B cell (primary cell): ENCODE measurements around the gene DPP4. TPM values are rescaled to one million over a fixed set of nuclear protein-coding genes. Genes with fewer than 3 reads are reported as not detected.

ENCODE experiments used
- ATAC-seq: fragments of 200-7000 bp; cut with Tn5 transposase; one replicate; pipeline ENCODE4 v1.10.0; 2021; ENCODE audit warnings: low read depth, mild to moderate bottlenecking, moderate number of reproducible peaks, moderate library complexity
- CTCF ChIA-PET: fragments of 350-600 bp; sonication (Branson Sonifier 250); formaldehyde crosslinking; loops from one replicate; lab custom pipeline; 2021; ENCODE audit warnings: antibody characterized with exemption, inconsistent platforms; lab: Charles Lee
- POLR2A ChIA-PET: fragments of 350-600 bp; sonication (Branson Sonifier 250); formaldehyde crosslinking; loops from one replicate; lab custom pipeline; 2021; ENCODE audit warnings: antibody characterized with exemption; lab: Charles Lee
- DNase-seq: peaks from one replicate; pipeline ENCODE4 v3.0.0; 2013
- H2AFZ ChIP-seq: 2 replicates; pipeline ENCODE4 v1.6.1; 2012; ENCODE audit warnings: mild to moderate bottlenecking, low read depth, low read length; ENCODE audit not compliant: insufficient read depth, poor library complexity, severe bottlenecking
- H3K27ac ChIP-seq, 2 donors: 1 replicate in 1 of 2; 2 replicates in 1 of 2; pipeline ENCODE4 v1.5.1; 2012 to 2013; ENCODE audit warnings: low read length in 2 of 2, mild to moderate bottlenecking in 2 of 2, moderate library complexity in 1 of 2
- H3K27me3 ChIP-seq, 4 experiments: fragments of 200-600 bp in 1 of 4; sonication (generic) in 1 of 4; replicated peaks in 1 of 4; 1 replicate in 2 of 4; 2 replicates in 2 of 4; pipeline versions ENCODE4 v1.6.1 to v1.7.0; 2013 to 2016; ENCODE audit warnings: low read length in 3 of 4, mild to moderate bottlenecking in 2 of 4, mixed read lengths in 1 of 4, moderate library complexity in 1 of 4; ENCODE audit not compliant: insufficient read depth in 4 of 4, control insufficient read depth in 3 of 4; ENCODE audit errors: control extremely low read depth in 1 of 4
- H3K36me3 ChIP-seq, 2 experiments: replicated peaks in 1 of 2; 1 replicate in 1 of 2; 2 replicates in 1 of 2; pipeline versions ENCODE4 v1.6.1 to v1.7.1; 2013; ENCODE audit warnings: low read length in 1 of 2; ENCODE audit not compliant: insufficient read depth in 2 of 2, control insufficient read depth in 1 of 2; ENCODE audit errors: control extremely low read depth in 1 of 2, extremely low read depth in 1 of 2
- H3K4me1 ChIP-seq, 2 donors: fragments of 200-600 bp in 1 of 2; sonication (generic) in 1 of 2; 1 replicate in 1 of 2; 2 replicates in 1 of 2; pipeline versions ENCODE4 v1.5.1 to v1.6.1; 2013 to 2017; ENCODE audit warnings: low read length in 2 of 2; ENCODE audit not compliant: control insufficient read depth in 2 of 2, insufficient read depth in 2 of 2
- H3K4me2 ChIP-seq: replicated peaks from 2 replicates; pipeline ENCODE3; 2012; ENCODE audit warnings: mild to moderate bottlenecking, low read depth, low read length; ENCODE audit not compliant: poor library complexity, severe bottlenecking
- H3K4me3 ChIP-seq, 5 experiments: fragments of 200-600 bp in 1 of 5; sonication (generic) in 1 of 5; 1 replicate in 3 of 5; 2 replicates in 2 of 5; pipeline versions ENCODE4 v1.5.1 to v1.7.0; 2011 to 2016; ENCODE audit warnings: low read length in 4 of 5, mild to moderate bottlenecking in 4 of 5, low read depth in 2 of 5, control low read depth in 1 of 5, moderate library complexity in 1 of 5; ENCODE audit not compliant: insufficient read depth in 1 of 5; ENCODE audit errors: control extremely low read depth in 1 of 5, extremely low read depth in 1 of 5
- H3K79me2 ChIP-seq: fragments of 200-600 bp; sonication (generic); one replicate; pipeline ENCODE4 v1.6.0; 2016; ENCODE audit warnings: low read length; ENCODE audit not compliant: control insufficient read depth, insufficient read depth
- H3K9ac ChIP-seq: fragments of 200-600 bp; sonication (generic); 2 replicates; pipeline ENCODE4 v1.6.1; 2017; ENCODE audit warnings: mild to moderate bottlenecking, low read length, moderate library complexity
- H3K9me3 ChIP-seq, 3 donors: one replicate each; pipeline versions ENCODE4 v1.6.1 to v1.7.1; 2013; ENCODE audit warnings: low read length in 2 of 3; ENCODE audit not compliant: control insufficient read depth in 2 of 3, insufficient read depth in 1 of 3; ENCODE audit errors: control extremely low read depth in 1 of 3
- H4K20me1 ChIP-seq: 2 replicates; pipeline ENCODE4 v1.6.0; 2012; ENCODE audit warnings: mild to moderate bottlenecking, low read length; ENCODE audit not compliant: insufficient read depth, control insufficient read depth, poor library complexity, severe bottlenecking
- H3K27ac Mint-ChIP-seq: one replicate; pipeline ENCODE4 v1.8.0; 2021; ENCODE audit warnings: mixed read lengths
- H3K27me3 Mint-ChIP-seq: one replicate; pipeline ENCODE4 v1.8.0; 2021; ENCODE audit warnings: mixed read lengths
- H3K4me1 Mint-ChIP-seq: one replicate; pipeline ENCODE4 v1.8.0; 2021; ENCODE audit warnings: mixed read lengths
- H3K4me3 Mint-ChIP-seq: one replicate; pipeline ENCODE4 v1.8.0; 2021; ENCODE audit warnings: mixed read lengths
- H3K9me3 Mint-ChIP-seq: one replicate; pipeline ENCODE4 v1.8.0; 2022; ENCODE audit warnings: mixed read lengths; ENCODE audit not compliant: insufficient read depth
- EZH2 ChIP-seq: IDR thresholded peaks from 2 replicates; pipeline ENCODE4 v1.6.1; 2012; ENCODE audit warnings: borderline replicate concordance, low read depth, mild to moderate bottlenecking, moderate library complexity, low read length; ENCODE audit not compliant: insufficient read depth, poor library complexity, severe bottlenecking
- WGBS: methylation state at CpG from one replicate; pipeline ENCODE4 v1.1.5; 2013; ENCODE audit warnings: missing lambda C conversion rate; ENCODE audit not compliant: insufficient coverage; 5-methylcytosine and 5-hydroxymethylcytosine counted together
- intact Hi-C: fragments of 100-400 bp; cut with micrococcal nuclease; formaldehyde crosslinking; loops from one replicate; pipeline ENCODE4 v1.10.0; 2022
- polyA plus RNA-seq: library from polyadenylated mRNA; depleted of rRNA; stranded (reverse); fragments of >200 nt; gene quantifications from 2 replicates; pipeline ENCODE4 v1.2.3, GENCODE V29; 2012
- total RNA-seq, 2 donors: library from RNA; stranded (reverse); fragments of 120-200 nt in 1 of 2; gene quantifications; 1 replicate in 1 of 2; 2 replicates in 1 of 2; pipeline versions ENCODE4 v1.2.3 to v1.2.4, GENCODE V29; 2013 to 2022
- TF ChIP-seq, protein P1 (sequence below): fragments of 200-600 bp; IDR thresholded peaks from one replicate; pipeline ENCODE4 v1.8.0; 2022; ENCODE audit warnings: antibody characterized with exemption, mild to moderate bottlenecking

DPP4 gene
- total and polyA plus RNA-seq, 2 donors (not counting 1 experiment from before 2014, with no cell fraction given) = 0.18 to 1.2 TPM

DNA sequence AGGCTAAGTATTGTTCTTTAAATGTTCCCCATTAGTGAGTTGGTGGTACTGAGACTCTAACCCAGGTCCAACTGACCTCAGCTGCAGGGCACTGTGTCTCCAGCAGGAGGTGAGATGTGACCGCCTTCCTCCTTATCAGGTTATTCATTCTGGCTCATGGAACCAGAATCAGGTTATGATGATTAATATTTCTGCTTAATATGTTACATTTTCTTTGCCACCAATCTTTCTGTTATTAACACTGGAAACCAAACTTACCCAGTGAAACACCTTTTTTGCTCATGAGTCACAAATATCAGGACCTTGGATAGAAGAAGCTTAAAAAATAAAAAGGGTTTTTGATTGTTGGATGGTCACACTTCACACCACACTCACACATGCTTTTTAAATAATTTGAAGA lies 85.4 kb downstream of the DPP4 start:
- WGBS = no CpG with 5 or more reads among the region's 1 CpG
- ChIA-PET CTCF (no interaction called here), POLR2A (no interaction called here)
- H4K20me1 ChIP-seq = no peaks in the 10 kb centered on the region
- DNase-seq = no peak
- Mint-ChIP-seq H3K27me3 (peaks cover 8% of the 10 kb centered on the region), H3K4me1 (peaks cover 7% of the 10 kb centered on the region), H3K9me3 (no peaks in the 10 kb centered on the region), H3K4me3 (no peak overlapping the region), H3K27ac (no peak overlapping the region)
- no peaks in the 10 kb centered on the region for H3K36me3 ChIP-seq
- H3K4me3 ChIP-seq = no peak overlapping the region
- no peak overlapping the region for H3K27ac ChIP-seq
- H2AFZ ChIP-seq = no peak overlapping the region
- no peaks in the 10 kb centered on the region for H3K79me2 ChIP-seq
- no peak overlapping the region for H3K9ac ChIP-seq
- no peak overlapping the region for H3K4me2 ChIP-seq
- TF ChIP-seq EZH2 = no peak
- TF ChIP-seq, protein P1, sequence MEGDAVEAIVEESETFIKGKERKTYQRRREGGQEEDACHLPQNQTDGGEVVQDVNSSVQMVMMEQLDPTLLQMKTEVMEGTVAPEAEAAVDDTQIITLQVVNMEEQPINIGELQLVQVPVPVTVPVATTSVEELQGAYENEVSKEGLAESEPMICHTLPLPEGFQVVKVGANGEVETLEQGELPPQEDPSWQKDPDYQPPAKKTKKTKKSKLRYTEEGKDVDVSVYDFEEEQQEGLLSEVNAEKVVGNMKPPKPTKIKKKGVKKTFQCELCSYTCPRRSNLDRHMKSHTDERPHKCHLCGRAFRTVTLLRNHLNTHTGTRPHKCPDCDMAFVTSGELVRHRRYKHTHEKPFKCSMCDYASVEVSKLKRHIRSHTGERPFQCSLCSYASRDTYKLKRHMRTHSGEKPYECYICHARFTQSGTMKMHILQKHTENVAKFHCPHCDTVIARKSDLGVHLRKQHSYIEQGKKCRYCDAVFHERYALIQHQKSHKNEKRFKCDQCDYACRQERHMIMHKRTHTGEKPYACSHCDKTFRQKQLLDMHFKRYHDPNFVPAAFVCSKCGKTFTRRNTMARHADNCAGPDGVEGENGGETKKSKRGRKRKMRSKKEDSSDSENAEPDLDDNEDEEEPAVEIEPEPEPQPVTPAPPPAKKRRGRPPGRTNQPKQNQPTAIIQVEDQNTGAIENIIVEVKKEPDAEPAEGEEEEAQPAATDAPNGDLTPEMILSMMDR = no peak
- H3K27me3 ChIP-seq = no peaks in the 10 kb centered on the region
- peaks cover 6% of the 10 kb centered on the region in 2 donors for H3K4me1 ChIP-seq
- ATAC-seq = no peak
- intact Hi-C loops = no loop called here
- no peaks in the 10 kb centered on the region for H3K9me3 ChIP-seq

DNA sequence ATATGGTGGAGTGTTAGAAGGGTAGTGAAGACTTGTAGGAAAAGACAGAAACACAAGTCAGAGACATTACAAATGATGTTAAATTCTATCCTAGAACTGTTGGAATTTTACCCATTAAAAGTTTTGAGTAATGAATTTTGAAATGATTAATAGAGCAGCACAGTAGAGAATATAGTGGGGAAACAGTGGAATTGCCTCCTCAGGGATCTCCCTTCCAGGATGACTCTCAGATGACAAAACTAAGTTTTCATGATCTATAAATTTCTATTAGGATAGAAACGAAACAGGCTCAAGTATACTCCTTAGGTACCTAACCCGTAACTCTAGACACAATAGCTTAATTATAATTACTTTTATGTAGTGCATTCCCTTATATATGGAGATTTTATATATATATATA lies 86.7 kb downstream of the DPP4 start:
- intact Hi-C loops = no loop called here
- no CpG with 5 or more reads among the region's 2 CpGs for WGBS
- H3K4me2 ChIP-seq = no peak overlapping the region
- Mint-ChIP-seq H3K27me3 (no peaks in the 10 kb centered on the region), H3K9me3 (no peaks in the 10 kb centered on the region), H3K27ac (no peak overlapping the region), H3K4me1 (no peaks in the 10 kb centered on the region), H3K4me3 (no peak overlapping the region)
- TF ChIP-seq, protein P1 = no peak
- no peak for TF ChIP-seq EZH2
- no peaks in the 10 kb centered on the region for H3K79me2 ChIP-seq
- H4K20me1 ChIP-seq = no peaks in the 10 kb centered on the region
- no peaks in the 10 kb centered on the region for H3K36me3 ChIP-seq
- H2AFZ ChIP-seq = no peak overlapping the region
- no peaks in the 10 kb centered on the region for H3K9me3 ChIP-seq
- no peak overlapping the region for H3K9ac ChIP-seq
- no peak overlapping the region for H3K4me3 ChIP-seq
- H3K27me3 ChIP-seq = no peaks in the 10 kb centered on the region
- H3K27ac ChIP-seq = no peak overlapping the region
- no peak for ATAC-seq
- peaks cover under 1% of the 10 kb centered on the region in 2 donors for H3K4me1 ChIP-seq
- POLR2A ChIA-PET = no interaction called here
- no peak for DNase-seq
- CTCF ChIA-PET = interaction anchor here (0.9 kb wide), 1 partner anchor 9 kb away, joined by 3 read pairs; no protein-coding TSS in a partner anchor
